K562 (cell line): ENCODE measurements around the gene ABLIM2.

Source experiments
- CREB1 ChIP-seq, 2 experiments: sonication (generic) in 1 of 2; formaldehyde crosslinking in 1 of 2; IDR thresholded peaks; 2 replicates each; pipeline versions ENCODE4 v1.6.1 to v1.8.0; 2012 to 2022; ENCODE audit warnings: inconsistent platforms in 1 of 2, mild to moderate bottlenecking in 1 of 2, missing genetic modification reagents in 1 of 2, moderate library complexity in 1 of 2
- JUNB ChIP-seq: fragments of 450-650 bp; formaldehyde crosslinking; conservative IDR thresholded peaks from 2 replicates; pipeline ENCODE4 v1.4.0; 2020; ENCODE audit warnings: mild to moderate bottlenecking
- POLR2A ChIP-seq: fragments of 450-650 bp; conservative IDR thresholded peaks from 2 replicates; pipeline ENCODE4 v1.6.1; 2016
- RAD21 ChIP-seq, 2 experiments: fragments of 250-450 bp in 1 of 2; fragments of 450-650 bp in 1 of 2; sonication (Bioruptor Pico) in 1 of 2; formaldehyde crosslinking in 1 of 2; IDR thresholded peaks in 1 of 2; conservative IDR thresholded peaks in 1 of 2; 2 replicates each; pipeline versions ENCODE4 v1.4.0 to v1.8.0; 2020 to 2022; ENCODE audit warnings: mild to moderate bottlenecking in 2 of 2, moderate library complexity in 1 of 2
- TAF1 ChIP-seq: IDR thresholded peaks from 2 replicates; pipeline ENCODE4 v1.6.1; 2011; ENCODE audit warnings: mild to moderate bottlenecking, low read length, moderate library complexity; ENCODE audit not compliant: insufficient read depth, control insufficient read depth, severe bottlenecking; ENCODE audit errors: extremely low read depth
- TAL1 ChIP-seq: fragments of 450-650 bp; IDR thresholded peaks from 2 replicates; pipeline ENCODE4 v1.6.1; 2016; ENCODE audit warnings: mild to moderate bottlenecking
- ZNF143 ChIP-seq: sonication (generic); formaldehyde crosslinking; IDR thresholded peaks from 2 replicates; pipeline ENCODE4 v1.9.0; 2022; ENCODE audit warnings: mild to moderate bottlenecking, missing genetic modification reagents
- TF ChIP-seq, protein P1 (sequence below): fragments of 450-650 bp; formaldehyde crosslinking; IDR thresholded peaks from 2 replicates; pipeline ENCODE4 v1.4.0; 2020; ENCODE audit warnings: mild to moderate bottlenecking
- TF ChIP-seq, protein P2 (sequence below), 3 experiments: IDR thresholded peaks in 2 of 3; conservative IDR thresholded peaks in 1 of 3; 2 replicates each; pipeline ENCODE4 v1.5.1; 2011 to 2012; ENCODE audit warnings: low read length in 3 of 3, mild to moderate bottlenecking in 3 of 3, control low read depth in 2 of 3, improper control_type of control experiment in 1 of 3, inconsistent platforms in 1 of 3, low read depth in 1 of 3, mixed read lengths in 1 of 3, moderate library complexity in 1 of 3; ENCODE audit not compliant: insufficient read depth in 2 of 3
- TF ChIP-seq, protein P3 (sequence below): sonication (generic); formaldehyde crosslinking; IDR thresholded peaks from 2 replicates; pipeline ENCODE4 v1.8.1; 2023; ENCODE audit warnings: mild to moderate bottlenecking, missing genetic modification reagents, moderate library complexity
- TF ChIP-seq, protein P4 (sequence below): fragments of 250-450 bp; sonication (Bioruptor Pico); IDR thresholded peaks from 2 replicates; pipeline ENCODE4 v1.4.0; 2020; ENCODE audit warnings: mild to moderate bottlenecking, moderate library complexity

DNA sequence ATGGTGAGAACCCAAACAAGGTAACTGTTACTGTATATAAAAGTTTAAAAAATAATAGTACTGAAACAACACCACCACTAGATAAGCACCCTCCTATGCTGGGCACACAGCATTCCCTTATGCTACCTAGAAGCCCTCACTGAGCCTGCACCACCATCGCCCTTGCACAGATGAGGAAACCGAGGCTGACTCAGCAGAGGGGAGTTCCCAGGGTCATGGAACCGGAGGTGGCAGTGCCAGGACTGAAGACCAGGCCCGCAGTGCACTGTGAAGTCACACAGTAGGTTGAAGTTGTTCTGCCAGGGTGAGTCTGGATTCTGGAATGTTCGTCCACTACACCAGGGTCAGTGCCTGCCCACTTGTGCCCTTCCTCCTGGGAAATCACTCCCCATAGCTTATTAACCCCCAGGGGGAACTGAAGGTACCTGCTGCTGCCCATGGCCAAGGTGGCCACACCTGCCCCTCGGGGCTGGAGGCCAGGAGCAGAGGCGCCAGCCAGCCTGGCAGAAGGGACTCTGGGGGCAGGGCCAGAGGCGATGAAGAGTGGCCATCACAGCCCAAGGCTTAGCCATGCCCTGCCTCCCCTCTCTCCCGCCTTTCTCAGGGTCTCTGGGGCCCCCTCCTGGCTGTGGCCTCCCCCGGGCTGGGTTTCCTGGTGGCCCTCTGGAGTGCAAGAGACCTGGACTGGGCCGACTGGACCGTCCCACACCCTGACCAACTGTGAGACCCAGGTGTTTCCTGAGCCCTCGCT is 15.1 kb upstream of the ABLIM2 start:
- TF ChIP-seq RAD21 (CRISPR knock-in tag; conservative IDR thresholded peaks at IDR 0.05 in 1 of 2, IDR thresholded peaks at IDR 0.05 in 1 of 2) (0 out of 4 replicates have a peak, but pooled peaks of 1 of the 2 experiments have one; percentile 4), CREB1 (IDR thresholded peaks at IDR 0.05) (no peak), CREB1 (CRISPR knock-in tag; IDR thresholded peaks at IDR 0.05) (no peak), TAF1 (no peak), POLR2A (no peak), ZNF143 (no peak), JUNB (CRISPR knock-in tag) (no peak), TAL1 (no peak)
- TF ChIP-seq, protein P1, sequence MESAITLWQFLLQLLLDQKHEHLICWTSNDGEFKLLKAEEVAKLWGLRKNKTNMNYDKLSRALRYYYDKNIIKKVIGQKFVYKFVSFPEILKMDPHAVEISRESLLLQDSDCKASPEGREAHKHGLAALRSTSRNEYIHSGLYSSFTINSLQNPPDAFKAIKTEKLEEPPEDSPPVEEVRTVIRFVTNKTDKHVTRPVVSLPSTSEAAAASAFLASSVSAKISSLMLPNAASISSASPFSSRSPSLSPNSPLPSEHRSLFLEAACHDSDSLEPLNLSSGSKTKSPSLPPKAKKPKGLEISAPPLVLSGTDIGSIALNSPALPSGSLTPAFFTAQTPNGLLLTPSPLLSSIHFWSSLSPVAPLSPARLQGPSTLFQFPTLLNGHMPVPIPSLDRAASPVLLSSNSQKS (CRISPR knock-in tag): no peak
- TF ChIP-seq, protein P2, sequence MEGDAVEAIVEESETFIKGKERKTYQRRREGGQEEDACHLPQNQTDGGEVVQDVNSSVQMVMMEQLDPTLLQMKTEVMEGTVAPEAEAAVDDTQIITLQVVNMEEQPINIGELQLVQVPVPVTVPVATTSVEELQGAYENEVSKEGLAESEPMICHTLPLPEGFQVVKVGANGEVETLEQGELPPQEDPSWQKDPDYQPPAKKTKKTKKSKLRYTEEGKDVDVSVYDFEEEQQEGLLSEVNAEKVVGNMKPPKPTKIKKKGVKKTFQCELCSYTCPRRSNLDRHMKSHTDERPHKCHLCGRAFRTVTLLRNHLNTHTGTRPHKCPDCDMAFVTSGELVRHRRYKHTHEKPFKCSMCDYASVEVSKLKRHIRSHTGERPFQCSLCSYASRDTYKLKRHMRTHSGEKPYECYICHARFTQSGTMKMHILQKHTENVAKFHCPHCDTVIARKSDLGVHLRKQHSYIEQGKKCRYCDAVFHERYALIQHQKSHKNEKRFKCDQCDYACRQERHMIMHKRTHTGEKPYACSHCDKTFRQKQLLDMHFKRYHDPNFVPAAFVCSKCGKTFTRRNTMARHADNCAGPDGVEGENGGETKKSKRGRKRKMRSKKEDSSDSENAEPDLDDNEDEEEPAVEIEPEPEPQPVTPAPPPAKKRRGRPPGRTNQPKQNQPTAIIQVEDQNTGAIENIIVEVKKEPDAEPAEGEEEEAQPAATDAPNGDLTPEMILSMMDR (IDR thresholded peaks at IDR 0.05 in 2 of 3, conservative IDR thresholded peaks at IDR 0.05 in 1 of 3; ENCODE audit: insufficient read depth in 2 of 3, low read depth in 1 of 3, low read length in 3 of 3): 0 out of 6 replicates have a peak, but pooled peaks of 1 of the 3 experiments have one; percentile 6
- TF ChIP-seq, protein P3, sequence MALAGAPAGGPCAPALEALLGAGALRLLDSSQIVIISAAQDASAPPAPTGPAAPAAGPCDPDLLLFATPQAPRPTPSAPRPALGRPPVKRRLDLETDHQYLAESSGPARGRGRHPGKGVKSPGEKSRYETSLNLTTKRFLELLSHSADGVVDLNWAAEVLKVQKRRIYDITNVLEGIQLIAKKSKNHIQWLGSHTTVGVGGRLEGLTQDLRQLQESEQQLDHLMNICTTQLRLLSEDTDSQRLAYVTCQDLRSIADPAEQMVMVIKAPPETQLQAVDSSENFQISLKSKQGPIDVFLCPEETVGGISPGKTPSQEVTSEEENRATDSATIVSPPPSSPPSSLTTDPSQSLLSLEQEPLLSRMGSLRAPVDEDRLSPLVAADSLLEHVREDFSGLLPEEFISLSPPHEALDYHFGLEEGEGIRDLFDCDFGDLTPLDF (CRISPR knock-in tag): no peak
- TF ChIP-seq, protein P4, sequence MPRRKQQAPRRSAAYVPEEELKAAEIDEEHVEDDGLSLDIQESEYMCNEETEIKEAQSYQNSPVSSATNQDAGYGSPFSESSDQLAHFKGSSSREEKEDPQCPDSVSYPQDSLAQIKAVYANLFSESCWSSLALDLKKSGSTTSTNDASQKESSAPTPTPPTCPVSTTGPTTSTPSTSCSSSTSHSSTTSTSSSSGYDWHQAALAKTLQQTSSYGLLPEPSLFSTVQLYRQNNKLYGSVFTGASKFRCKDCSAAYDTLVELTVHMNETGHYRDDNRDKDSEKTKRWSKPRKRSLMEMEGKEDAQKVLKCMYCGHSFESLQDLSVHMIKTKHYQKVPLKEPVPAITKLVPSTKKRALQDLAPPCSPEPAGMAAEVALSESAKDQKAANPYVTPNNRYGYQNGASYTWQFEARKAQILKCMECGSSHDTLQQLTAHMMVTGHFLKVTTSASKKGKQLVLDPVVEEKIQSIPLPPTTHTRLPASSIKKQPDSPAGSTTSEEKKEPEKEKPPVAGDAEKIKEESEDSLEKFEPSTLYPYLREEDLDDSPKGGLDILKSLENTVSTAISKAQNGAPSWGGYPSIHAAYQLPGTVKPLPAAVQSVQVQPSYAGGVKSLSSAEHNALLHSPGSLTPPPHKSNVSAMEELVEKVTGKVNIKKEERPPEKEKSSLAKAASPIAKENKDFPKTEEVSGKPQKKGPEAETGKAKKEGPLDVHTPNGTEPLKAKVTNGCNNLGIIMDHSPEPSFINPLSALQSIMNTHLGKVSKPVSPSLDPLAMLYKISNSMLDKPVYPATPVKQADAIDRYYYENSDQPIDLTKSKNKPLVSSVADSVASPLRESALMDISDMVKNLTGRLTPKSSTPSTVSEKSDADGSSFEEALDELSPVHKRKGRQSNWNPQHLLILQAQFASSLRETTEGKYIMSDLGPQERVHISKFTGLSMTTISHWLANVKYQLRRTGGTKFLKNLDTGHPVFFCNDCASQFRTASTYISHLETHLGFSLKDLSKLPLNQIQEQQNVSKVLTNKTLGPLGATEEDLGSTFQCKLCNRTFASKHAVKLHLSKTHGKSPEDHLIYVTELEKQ (CRISPR knock-in tag): no peak
